Measurements from ENCODE around the gene ZGRF1.

ZGRF1 gene

DNA sequence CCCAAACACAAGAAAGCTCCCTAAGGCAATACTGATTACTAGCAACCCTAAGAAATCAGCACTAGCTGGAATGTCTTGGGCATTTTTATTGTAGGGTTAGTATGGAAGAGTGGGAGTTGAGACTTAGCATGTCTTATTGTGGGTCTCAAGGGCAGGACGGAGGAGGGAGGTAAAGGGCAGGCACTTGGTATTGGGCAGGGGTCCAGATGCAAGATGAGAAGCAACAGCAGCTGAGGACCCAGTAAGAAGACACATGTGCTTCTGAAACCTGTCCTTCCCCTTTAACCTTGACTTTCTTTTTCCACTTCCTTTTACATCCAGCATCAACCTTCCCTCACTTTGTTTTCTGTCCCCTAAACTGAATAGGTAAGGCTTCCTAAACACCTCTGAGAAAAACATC is 37.7 kb upstream of the ZGRF1 start:
- ATAC-seq (ENCODE audit: insufficient read depth, low read depth) = no peak

DNA sequence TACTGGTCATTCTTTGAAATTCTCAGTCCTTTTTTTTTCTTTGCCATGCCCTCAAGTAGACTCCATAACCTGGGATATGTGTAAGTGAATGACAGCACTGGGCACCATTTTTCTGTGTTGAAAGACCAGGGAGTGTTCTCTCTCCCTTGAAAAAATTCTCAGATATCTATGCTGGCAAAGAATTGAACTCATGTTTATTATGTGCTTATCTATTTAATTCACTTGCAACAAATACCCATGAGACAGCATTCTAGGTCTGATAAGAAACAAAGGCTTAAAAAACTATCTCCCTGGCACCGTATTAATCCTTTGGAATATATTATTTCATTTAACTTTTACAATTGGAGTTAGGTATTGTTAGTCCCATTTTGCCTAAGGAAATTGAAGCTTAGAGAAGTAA is 37.0 kb upstream of the ZGRF1 start:
- no peaks in the 10 kb centered on the region for H3K9me3 ChIP-seq (ENCODE audit: insufficient read depth, low read length, severe bottlenecking)
- H3K4me1 ChIP-seq (ENCODE audit: insufficient read depth, low read length) = no peaks in the 10 kb centered on the region
- TF ChIP-seq, protein P1, sequence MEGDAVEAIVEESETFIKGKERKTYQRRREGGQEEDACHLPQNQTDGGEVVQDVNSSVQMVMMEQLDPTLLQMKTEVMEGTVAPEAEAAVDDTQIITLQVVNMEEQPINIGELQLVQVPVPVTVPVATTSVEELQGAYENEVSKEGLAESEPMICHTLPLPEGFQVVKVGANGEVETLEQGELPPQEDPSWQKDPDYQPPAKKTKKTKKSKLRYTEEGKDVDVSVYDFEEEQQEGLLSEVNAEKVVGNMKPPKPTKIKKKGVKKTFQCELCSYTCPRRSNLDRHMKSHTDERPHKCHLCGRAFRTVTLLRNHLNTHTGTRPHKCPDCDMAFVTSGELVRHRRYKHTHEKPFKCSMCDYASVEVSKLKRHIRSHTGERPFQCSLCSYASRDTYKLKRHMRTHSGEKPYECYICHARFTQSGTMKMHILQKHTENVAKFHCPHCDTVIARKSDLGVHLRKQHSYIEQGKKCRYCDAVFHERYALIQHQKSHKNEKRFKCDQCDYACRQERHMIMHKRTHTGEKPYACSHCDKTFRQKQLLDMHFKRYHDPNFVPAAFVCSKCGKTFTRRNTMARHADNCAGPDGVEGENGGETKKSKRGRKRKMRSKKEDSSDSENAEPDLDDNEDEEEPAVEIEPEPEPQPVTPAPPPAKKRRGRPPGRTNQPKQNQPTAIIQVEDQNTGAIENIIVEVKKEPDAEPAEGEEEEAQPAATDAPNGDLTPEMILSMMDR (IDR thresholded peaks at IDR 0.05; ENCODE audit: borderline replicate concordance, extremely low read depth, low read length, poor library complexity, severe bottlenecking) = no peak
- no peak for TF ChIP-seq EZH2 (IDR thresholded peaks at IDR 0.05; ENCODE audit: borderline replicate concordance, low read depth, low read length, severe bottlenecking)
- H3K27ac ChIP-seq (ENCODE audit: low read length) = no peak overlapping the region
- DNase-seq (no peak), ATAC-seq (ENCODE audit: insufficient read depth, low read depth) (no peak)
- no peak overlapping the region for H3K4me3 ChIP-seq (ENCODE audit: low read depth in 1 of 2, low read length in 2 of 2)
- no peaks in the 10 kb centered on the region for H3K36me3 ChIP-seq (ENCODE audit: insufficient read depth, low read length)
- H4K20me1 ChIP-seq (ENCODE audit: insufficient read depth, low read length) = no peaks in the 10 kb centered on the region
- H3K27me3 ChIP-seq (ENCODE audit: insufficient read depth, low read length, poor library complexity) = no peaks in the 10 kb centered on the region
- no peak overlapping the region for H2AFZ ChIP-seq (ENCODE audit: low read depth, low read length)
- no peak overlapping the region for H3K4me2 ChIP-seq (ENCODE audit: insufficient read depth, low read length)
- H3K79me2 ChIP-seq (ENCODE audit: insufficient read depth, low read length) = no peaks in the 10 kb centered on the region
- H3K9ac ChIP-seq (ENCODE audit: low read depth, low read length) = no peak overlapping the region

More for the DNA sequence above, 37.7 kb upstream of the ZGRF1 start:
- no peaks in the 10 kb centered on the region for H3K79me2 ChIP-seq (ENCODE audit: insufficient read depth, low read length)
- H3K4me2 ChIP-seq (ENCODE audit: insufficient read depth, low read length) = no peak overlapping the region
- H3K9me3 ChIP-seq (ENCODE audit: insufficient read depth, low read length, severe bottlenecking) = no peaks in the 10 kb centered on the region
- H3K27ac ChIP-seq (ENCODE audit: low read length) = no peak overlapping the region
- no peak for DNase-seq
- H3K4me1 ChIP-seq (ENCODE audit: insufficient read depth, low read length) = no peaks in the 10 kb centered on the region
- no peaks in the 10 kb centered on the region for H3K36me3 ChIP-seq (ENCODE audit: insufficient read depth, low read length)
- TF ChIP-seq, protein P1 (IDR thresholded peaks at IDR 0.05; ENCODE audit: borderline replicate concordance, extremely low read depth, low read length, poor library complexity, severe bottlenecking) = no peak
- no peak for TF ChIP-seq EZH2 (IDR thresholded peaks at IDR 0.05; ENCODE audit: borderline replicate concordance, low read depth, low read length, severe bottlenecking)
- H3K27me3 ChIP-seq (ENCODE audit: insufficient read depth, low read length, poor library complexity) = no peaks in the 10 kb centered on the region
- H3K9ac ChIP-seq (ENCODE audit: low read depth, low read length) = no peak overlapping the region
- no peaks in the 10 kb centered on the region for H4K20me1 ChIP-seq (ENCODE audit: insufficient read depth, low read length)
- no peak overlapping the region for H3K4me3 ChIP-seq (ENCODE audit: low read depth in 1 of 2, low read length in 2 of 2)
- no peak overlapping the region for H2AFZ ChIP-seq (ENCODE audit: low read depth, low read length)

DNA sequence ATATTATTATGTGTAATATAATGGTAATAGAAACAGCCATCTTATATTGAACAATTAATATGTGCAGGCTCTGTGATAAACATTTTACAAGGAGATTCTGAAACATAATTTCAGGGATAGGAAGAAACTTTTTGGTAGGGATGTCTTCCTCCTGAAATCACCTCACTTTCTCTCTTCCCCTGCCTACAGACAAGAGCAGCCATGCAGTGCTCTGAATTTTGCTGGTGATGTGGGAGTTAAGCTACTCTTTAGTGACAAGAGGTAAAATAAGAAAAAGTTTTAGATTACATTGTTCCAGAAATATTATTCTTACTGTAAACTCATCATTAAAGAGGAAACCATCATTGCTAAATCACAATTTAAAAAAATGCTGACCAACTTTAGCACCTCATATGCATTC is 36.4 kb upstream of the ZGRF1 start:
- H3K79me2 ChIP-seq (ENCODE audit: insufficient read depth, low read length) = no peaks in the 10 kb centered on the region
- H3K9ac ChIP-seq (ENCODE audit: low read depth, low read length) = no peak overlapping the region
- no peaks in the 10 kb centered on the region for H3K27me3 ChIP-seq (ENCODE audit: insufficient read depth, low read length, poor library complexity)
- H3K4me1 ChIP-seq (ENCODE audit: insufficient read depth, low read length) = no peaks in the 10 kb centered on the region
- H3K4me3 ChIP-seq (ENCODE audit: low read depth in 1 of 2, low read length in 2 of 2) = no peak overlapping the region
- DNase-seq = no peak
- no peak overlapping the region for H3K27ac ChIP-seq (ENCODE audit: low read length)
- no peaks in the 10 kb centered on the region for H3K36me3 ChIP-seq (ENCODE audit: insufficient read depth, low read length)
- ATAC-seq (ENCODE audit: insufficient read depth, low read depth) = no peak
- no peak overlapping the region for H2AFZ ChIP-seq (ENCODE audit: low read depth, low read length)
- no peak for TF ChIP-seq EZH2 (IDR thresholded peaks at IDR 0.05; ENCODE audit: borderline replicate concordance, low read depth, low read length, severe bottlenecking)
- TF ChIP-seq, protein P1 (IDR thresholded peaks at IDR 0.05; ENCODE audit: borderline replicate concordance, extremely low read depth, low read length, poor library complexity, severe bottlenecking) = no peak
- no peak overlapping the region for H3K4me2 ChIP-seq (ENCODE audit: insufficient read depth, low read length)
- no peaks in the 10 kb centered on the region for H4K20me1 ChIP-seq (ENCODE audit: insufficient read depth, low read length)
- H3K9me3 ChIP-seq (ENCODE audit: insufficient read depth, low read length, severe bottlenecking) = no peaks in the 10 kb centered on the region

DNA sequence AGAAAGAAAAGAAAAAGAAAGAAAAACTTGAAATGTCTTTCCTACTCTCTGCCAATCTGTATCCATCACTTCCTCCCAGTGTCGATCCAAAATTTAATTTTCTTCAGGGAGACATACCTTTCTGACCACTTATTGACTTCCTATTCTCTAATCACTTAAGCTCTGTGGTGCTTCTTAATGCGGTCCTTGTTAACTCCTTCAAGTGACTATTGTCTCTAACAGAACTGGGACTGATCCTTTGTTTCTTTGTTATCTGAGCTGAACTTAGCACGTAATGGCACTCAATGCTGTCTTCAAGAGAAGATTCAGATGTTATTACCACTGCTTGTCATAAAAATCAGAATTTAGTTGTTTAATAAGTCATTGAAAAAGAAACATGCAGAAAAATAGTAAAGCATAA is 31.4 kb upstream of the ZGRF1 start:
- no peaks in the 10 kb centered on the region for H3K4me1 ChIP-seq (ENCODE audit: insufficient read depth, low read length)
- H3K27me3 ChIP-seq (ENCODE audit: insufficient read depth, low read length, poor library complexity) = no peaks in the 10 kb centered on the region
- no peak for ATAC-seq (ENCODE audit: insufficient read depth, low read depth)
- H3K9me3 ChIP-seq (ENCODE audit: insufficient read depth, low read length, severe bottlenecking) = no peaks in the 10 kb centered on the region
- H3K9ac ChIP-seq (ENCODE audit: low read depth, low read length) = no peak overlapping the region
- no peak overlapping the region for H3K27ac ChIP-seq (ENCODE audit: low read length)
- DNase-seq = no peak
- H3K36me3 ChIP-seq (ENCODE audit: insufficient read depth, low read length) = no peaks in the 10 kb centered on the region
- TF ChIP-seq, protein P1 (IDR thresholded peaks at IDR 0.05; ENCODE audit: borderline replicate concordance, extremely low read depth, low read length, poor library complexity, severe bottlenecking) = no peak
- no peak for TF ChIP-seq EZH2 (IDR thresholded peaks at IDR 0.05; ENCODE audit: borderline replicate concordance, low read depth, low read length, severe bottlenecking)
- no peak overlapping the region for H3K4me2 ChIP-seq (ENCODE audit: insufficient read depth, low read length)
- no peak overlapping the region for H2AFZ ChIP-seq (ENCODE audit: low read depth, low read length)
- H3K79me2 ChIP-seq (ENCODE audit: insufficient read depth, low read length) = no peaks in the 10 kb centered on the region
- no peaks in the 10 kb centered on the region for H4K20me1 ChIP-seq (ENCODE audit: insufficient read depth, low read length)
- no peak overlapping the region for H3K4me3 ChIP-seq (ENCODE audit: low read depth in 1 of 2, low read length in 2 of 2)

Measured in DND-41 (cell line).